NCI-H510A (cell line): ENCODE results near the gene ACSS3.
A peak's percentile ranks its signal among the peaks of the same experiment; 100 is the strongest.
"Not testable (repeated sequence)": the region's sequence is repeated elsewhere in the genome, so short reads cannot be mapped to it uniquely, and the experiment has no call there.

Experiments
- DNase-seq: peaks from one replicate; lab custom pipeline; 2025; lab: John Stamatoyannopoulos, UW

Gene ACSS3

GRCh38 chr12:81094718-81095360, 17.0 kb downstream of the ACSS3 start:
- no peak for DNase-seq

- DNase-seq: no peak
Measured at GRCh38 chr12:81095501-81096232, 17.8 kb downstream of the ACSS3 start.

GRCh38 chr12:81105687-81106086, 27.8 kb downstream of the ACSS3 start:
- no peak for DNase-seq

GRCh38 chr12:81114226-81114625, 36.3 kb downstream of the ACSS3 start:
- no peak for DNase-seq

GRCh38 chr12:81119069-81119468, 41.2 kb downstream of the ACSS3 start:
- not testable (repeated sequence) for DNase-seq

GRCh38 chr12:81120961-81121360, 43.1 kb downstream of the ACSS3 start:
- DNase-seq: no peak

- no peak for DNase-seq
Measured at GRCh38 chr12:81123611-81124010, 45.7 kb downstream of the ACSS3 start.

GRCh38 chr12:81125691-81126090, 47.8 kb downstream of the ACSS3 start:
- no peak for DNase-seq

- peak; percentile 28 for DNase-seq
Measured at GRCh38 chr12:81128930-81129554, 51.2 kb downstream of the ACSS3 start.

- DNase-seq: no peak
Measured at GRCh38 chr12:81136519-81136918, 58.6 kb downstream of the ACSS3 start.

GRCh38 chr12:81137801-81138200, 59.9 kb downstream of the ACSS3 start:
- DNase-seq: no peak

- no peak for DNase-seq
Measured at GRCh38 chr12:81141217-81141616, 63.3 kb downstream of the ACSS3 start.

- DNase-seq: peak; percentile 69
Measured at GRCh38 chr12:81143057-81143456, 65.2 kb downstream of the ACSS3 start.

GRCh38 chr12:81146228-81147225, 68.6 kb downstream of the ACSS3 start:
- DNase-seq: no peak

GRCh38 chr12:81147292-81147919, 69.5 kb downstream of the ACSS3 start:
- DNase-seq: no peak

- DNase-seq: peak; percentile 53
Measured at GRCh38 chr12:81150382-81150781, 72.5 kb downstream of the ACSS3 start.

GRCh38 chr12:81159856-81160255, 82.0 kb downstream of the ACSS3 start:
- DNase-seq: no peak

- DNase-seq: no peak
Measured at GRCh38 chr12:81161680-81162079, 83.8 kb downstream of the ACSS3 start.

GRCh38 chr12:81162391-81163136, 84.7 kb downstream of the ACSS3 start:
- no peak for DNase-seq

- no peak for DNase-seq
Measured at GRCh38 chr12:81164827-81165226, 86.9 kb downstream of the ACSS3 start.

- DNase-seq: no peak
Measured at GRCh38 chr12:81166790-81167189, 88.9 kb downstream of the ACSS3 start.
